ENCODE results near the gene SPIRE2.

Gene SPIRE2

GRCh38 chr16:89844739-89845339, 16.6 kb downstream of the SPIRE2 start:
- DNase-seq (ENCODE audit: low read depth), result no peak
- no peak overlapping the region for H3K4me3 ChIP-seq (ENCODE audit: low read length)
- TF ChIP-seq CTCF (conservative IDR thresholded peaks at IDR 0.05; ENCODE audit: low read length), result no peak

GRCh38 chr16:89845417-89845816, 17.1 kb downstream of the SPIRE2 start:
- no peak overlapping the region for H3K4me3 ChIP-seq (ENCODE audit: low read length)
- no peak for TF ChIP-seq CTCF (conservative IDR thresholded peaks at IDR 0.05; ENCODE audit: low read length)
- DNase-seq (ENCODE audit: low read depth), result no peak

DNA sequence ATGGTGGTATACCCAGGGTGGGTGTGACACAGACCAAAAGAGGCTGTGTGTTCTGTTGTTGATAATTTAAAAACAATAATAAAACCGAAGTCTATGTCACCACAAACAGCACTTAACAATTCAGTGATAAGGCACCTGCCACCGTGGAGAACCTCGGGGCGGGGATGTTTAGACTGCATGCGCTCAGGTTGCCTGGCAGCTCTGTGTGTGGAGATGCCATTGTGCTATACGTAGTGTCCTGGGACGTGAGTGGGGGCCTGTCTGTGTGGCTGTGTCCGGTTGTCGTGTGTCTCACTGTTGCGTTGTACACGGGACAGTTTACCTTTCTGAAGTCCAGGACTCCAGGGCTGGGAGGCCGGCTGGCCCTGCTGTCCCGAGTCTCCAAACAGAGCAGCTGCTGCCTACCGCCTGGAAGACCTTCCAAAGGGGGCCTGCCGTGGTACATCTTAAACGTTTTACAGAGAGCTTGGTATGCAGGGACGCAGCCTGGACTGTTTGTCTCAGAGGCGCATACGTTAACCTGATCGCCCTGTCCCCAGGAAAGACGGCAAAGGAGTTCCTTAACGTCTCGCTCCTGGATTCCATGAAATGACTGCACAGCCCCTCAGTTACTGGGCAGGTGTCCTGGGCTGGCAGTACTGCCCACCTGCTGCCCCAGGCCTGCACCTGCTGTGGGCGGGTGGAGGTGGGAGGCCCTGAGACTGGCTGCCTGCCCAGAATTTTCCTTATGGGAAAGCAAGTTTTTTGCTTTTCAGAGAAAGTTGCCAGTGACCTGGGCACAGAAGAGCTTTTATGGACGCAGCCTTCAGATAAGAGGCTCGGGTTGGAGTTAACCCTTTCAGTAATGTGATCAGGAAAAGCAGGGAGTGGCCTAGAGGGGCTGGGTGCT, 19.0 kb downstream of the SPIRE2 start:
- no peak for DNase-seq (ENCODE audit: low read depth)
- no peak for TF ChIP-seq CTCF (conservative IDR thresholded peaks at IDR 0.05; ENCODE audit: low read length)
- no peak overlapping the region for H3K4me3 ChIP-seq (ENCODE audit: low read length)

- H3K4me3 ChIP-seq (ENCODE audit: low read length), result no peak overlapping the region
- no peak for TF ChIP-seq CTCF (conservative IDR thresholded peaks at IDR 0.05; ENCODE audit: low read length)
Measured at GRCh38 chr16:89847940-89848297, 19.6 kb downstream of the SPIRE2 start.

DNA sequence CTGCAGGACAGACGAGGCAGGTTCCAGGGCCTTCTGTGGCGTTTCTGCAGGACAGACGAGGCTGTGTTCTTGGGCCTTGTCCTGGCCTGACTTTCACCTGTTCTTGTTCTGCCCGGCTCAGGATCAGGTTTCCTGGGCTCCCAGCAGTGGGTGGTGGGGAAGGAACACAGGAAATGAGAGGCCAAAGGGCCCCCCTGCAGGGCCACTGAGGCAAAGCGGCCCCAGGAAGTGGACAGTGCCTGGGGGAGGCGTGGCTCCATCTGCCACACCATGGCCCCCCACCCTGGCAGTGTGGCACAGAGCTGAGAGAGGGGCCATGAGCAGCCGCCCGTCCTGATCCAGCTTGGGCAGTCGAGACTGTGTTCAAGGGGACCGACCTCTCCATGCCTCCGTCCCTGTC, 20.7 kb downstream of the SPIRE2 start:
- DNase-seq (ENCODE audit: low read depth), result no peak
- H3K4me3 ChIP-seq (ENCODE audit: low read length), result no peak overlapping the region
- no peak for TF ChIP-seq CTCF (conservative IDR thresholded peaks at IDR 0.05; ENCODE audit: low read length)

More at GRCh38 chr16:89847940-89848297, 19.6 kb downstream of the SPIRE2 start:
- no peak for DNase-seq (ENCODE audit: low read depth)

GRCh38 chr16:89853306-89853993, 25.2 kb downstream of the SPIRE2 start:
- no peak for TF ChIP-seq CTCF (conservative IDR thresholded peaks at IDR 0.05; ENCODE audit: low read length)
- H3K4me3 ChIP-seq (ENCODE audit: low read length), result no peak overlapping the region
- no peak for DNase-seq (ENCODE audit: low read depth)

Measured in AG10803 (cell line).